Stomach (tissue), 4 donors: Measurements from ENCODE around the gene MMUT.

Experiments
- EP300 ChIP-seq: sonication (generic); formaldehyde crosslinking; IDR thresholded peaks from one replicate; pipeline ENCODE4 v1.6.1; 2017; ENCODE audit warnings: antibody characterized with exemption
- POLR2A ChIP-seq, 4 donors: fragments of 450-650 bp; IDR thresholded peaks; one replicate each; pipeline ENCODE4 v1.6.1; 2016; ENCODE audit warnings: antibody characterized with exemption in 4 of 4, control low read depth in 2 of 4, mild to moderate bottlenecking in 1 of 4, moderate library complexity in 1 of 4
- POLR2AphosphoS5 ChIP-seq, 3 donors: sonication (generic); formaldehyde crosslinking; IDR thresholded peaks; one replicate each; pipeline ENCODE4 v1.6.1; 2016; ENCODE audit warnings: antibody characterized with exemption in 3 of 3
- TF ChIP-seq, protein P1 (sequence below), 7 experiments: fragments of 450-650 bp in 4 of 7; fragments of 200-600 bp in 3 of 7; sonication (generic) in 3 of 7; IDR thresholded peaks; one replicate each; pipeline ENCODE4 v1.5.1; 2016 to 2019; ENCODE audit warnings: antibody characterized with exemption in 7 of 7, control low read depth in 2 of 7, mild to moderate bottlenecking in 1 of 7

DNA sequence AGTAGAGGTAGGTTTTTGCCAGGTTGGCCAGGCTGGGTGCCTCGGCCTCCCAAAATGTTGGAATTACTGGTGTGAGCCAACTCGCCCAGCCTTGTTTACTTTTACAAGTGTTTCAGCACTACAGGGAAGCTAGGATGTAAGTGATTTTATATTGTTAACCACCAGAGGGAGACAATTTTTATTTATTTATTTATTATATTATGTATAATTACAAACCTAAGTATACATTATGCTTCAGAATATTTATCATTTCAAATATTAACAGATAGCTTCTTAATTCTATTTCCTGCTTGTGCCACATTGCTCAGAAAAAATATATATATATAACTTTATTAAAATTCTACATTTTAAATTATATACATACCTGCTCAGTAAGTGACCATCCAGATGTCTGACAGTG, 9.8 kb downstream of the MMUT start:
- TF ChIP-seq POLR2A (IDR thresholded peaks at IDR 0.05) (no peak), POLR2AphosphoS5 (IDR thresholded peaks at IDR 0.05) (no peak), EP300 (no peak)
- TF ChIP-seq, protein P1, sequence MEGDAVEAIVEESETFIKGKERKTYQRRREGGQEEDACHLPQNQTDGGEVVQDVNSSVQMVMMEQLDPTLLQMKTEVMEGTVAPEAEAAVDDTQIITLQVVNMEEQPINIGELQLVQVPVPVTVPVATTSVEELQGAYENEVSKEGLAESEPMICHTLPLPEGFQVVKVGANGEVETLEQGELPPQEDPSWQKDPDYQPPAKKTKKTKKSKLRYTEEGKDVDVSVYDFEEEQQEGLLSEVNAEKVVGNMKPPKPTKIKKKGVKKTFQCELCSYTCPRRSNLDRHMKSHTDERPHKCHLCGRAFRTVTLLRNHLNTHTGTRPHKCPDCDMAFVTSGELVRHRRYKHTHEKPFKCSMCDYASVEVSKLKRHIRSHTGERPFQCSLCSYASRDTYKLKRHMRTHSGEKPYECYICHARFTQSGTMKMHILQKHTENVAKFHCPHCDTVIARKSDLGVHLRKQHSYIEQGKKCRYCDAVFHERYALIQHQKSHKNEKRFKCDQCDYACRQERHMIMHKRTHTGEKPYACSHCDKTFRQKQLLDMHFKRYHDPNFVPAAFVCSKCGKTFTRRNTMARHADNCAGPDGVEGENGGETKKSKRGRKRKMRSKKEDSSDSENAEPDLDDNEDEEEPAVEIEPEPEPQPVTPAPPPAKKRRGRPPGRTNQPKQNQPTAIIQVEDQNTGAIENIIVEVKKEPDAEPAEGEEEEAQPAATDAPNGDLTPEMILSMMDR (IDR thresholded peaks at IDR 0.05) = peak in 2 of 7 experiments; percentile 26 to 35
